GM20000 (cell line): ENCODE results near the gene UBTD1.
A peak's percentile ranks its signal among the peaks of the same experiment; 100 is the strongest.

Experiments used
- DNase-seq: peaks from one replicate; pipeline ENCODE4 v3.0.0; 2012; ENCODE audit warnings: low spot score
- TF ChIP-seq, protein P1 (sequence below): IDR thresholded peaks from 2 replicates; pipeline ENCODE4 v1.5.1; 2012; ENCODE audit warnings: mild to moderate bottlenecking, control low read depth; ENCODE audit errors: extremely low read depth, missing control alignments

The UBTD1 gene

DNA sequence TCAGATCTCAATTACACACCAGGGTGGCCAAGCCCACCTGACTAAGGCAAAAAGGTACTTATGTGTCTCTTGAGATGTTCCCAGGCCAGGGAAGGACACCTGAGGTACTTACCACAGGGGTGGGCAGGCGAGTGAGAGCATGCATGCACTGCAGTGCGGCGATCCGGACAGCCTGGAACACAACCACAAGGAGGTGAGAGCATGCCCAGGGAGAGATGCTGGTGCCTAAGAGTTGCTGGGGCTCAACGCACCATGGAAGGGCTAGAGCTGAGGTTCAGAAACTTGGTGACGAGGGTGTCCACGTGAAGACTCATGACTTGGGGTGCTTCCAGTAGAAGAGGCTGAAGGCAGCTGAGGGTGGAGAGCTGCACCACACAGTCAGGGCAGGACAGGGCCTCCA, 39.6 kb upstream of the UBTD1 start:
- no peak for DNase-seq
- TF ChIP-seq, protein P1, sequence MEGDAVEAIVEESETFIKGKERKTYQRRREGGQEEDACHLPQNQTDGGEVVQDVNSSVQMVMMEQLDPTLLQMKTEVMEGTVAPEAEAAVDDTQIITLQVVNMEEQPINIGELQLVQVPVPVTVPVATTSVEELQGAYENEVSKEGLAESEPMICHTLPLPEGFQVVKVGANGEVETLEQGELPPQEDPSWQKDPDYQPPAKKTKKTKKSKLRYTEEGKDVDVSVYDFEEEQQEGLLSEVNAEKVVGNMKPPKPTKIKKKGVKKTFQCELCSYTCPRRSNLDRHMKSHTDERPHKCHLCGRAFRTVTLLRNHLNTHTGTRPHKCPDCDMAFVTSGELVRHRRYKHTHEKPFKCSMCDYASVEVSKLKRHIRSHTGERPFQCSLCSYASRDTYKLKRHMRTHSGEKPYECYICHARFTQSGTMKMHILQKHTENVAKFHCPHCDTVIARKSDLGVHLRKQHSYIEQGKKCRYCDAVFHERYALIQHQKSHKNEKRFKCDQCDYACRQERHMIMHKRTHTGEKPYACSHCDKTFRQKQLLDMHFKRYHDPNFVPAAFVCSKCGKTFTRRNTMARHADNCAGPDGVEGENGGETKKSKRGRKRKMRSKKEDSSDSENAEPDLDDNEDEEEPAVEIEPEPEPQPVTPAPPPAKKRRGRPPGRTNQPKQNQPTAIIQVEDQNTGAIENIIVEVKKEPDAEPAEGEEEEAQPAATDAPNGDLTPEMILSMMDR = no peak

DNA sequence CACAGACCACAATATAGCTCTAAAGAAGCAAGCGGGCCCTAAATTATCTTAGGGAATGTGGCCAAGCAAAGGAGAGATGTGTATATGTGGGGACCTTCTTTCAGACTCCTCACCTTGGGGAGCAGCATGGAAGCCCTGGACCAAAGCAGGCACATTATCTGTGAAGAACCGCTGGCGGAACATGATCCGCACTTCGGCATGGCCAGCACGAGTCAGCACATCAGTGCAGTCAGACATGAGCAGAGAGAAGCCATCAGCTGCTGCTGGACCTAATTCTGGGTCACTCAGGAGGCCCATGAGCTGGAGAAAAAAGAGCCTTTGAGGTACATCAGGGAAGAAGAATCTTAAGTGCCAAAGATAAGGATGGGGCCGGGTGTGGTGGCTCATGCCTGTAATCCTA, 38.8 kb upstream of the UBTD1 start:
- no peak for DNase-seq
- TF ChIP-seq, protein P1 = no peak

DNA sequence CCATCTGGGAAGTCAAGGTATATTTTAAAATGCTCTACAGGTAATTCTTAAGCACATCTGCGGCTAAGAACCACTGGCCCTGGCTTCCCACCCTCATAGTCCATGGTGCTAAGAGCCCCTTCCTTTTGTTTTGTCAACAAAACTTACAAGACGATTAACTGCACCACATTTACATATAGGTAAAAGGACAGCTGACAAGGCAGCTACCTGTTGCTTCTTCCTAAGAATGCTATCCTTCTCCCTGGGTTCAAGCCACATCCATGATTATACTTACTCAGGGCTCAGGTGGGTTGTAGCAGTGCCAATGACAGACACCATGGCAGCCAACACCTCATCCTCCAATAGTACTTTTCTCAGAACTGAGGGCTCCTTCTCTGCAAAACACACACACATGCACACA, 36.4 kb upstream of the UBTD1 start:
- DNase-seq = no peak
- TF ChIP-seq, protein P1 = no peak

DNA sequence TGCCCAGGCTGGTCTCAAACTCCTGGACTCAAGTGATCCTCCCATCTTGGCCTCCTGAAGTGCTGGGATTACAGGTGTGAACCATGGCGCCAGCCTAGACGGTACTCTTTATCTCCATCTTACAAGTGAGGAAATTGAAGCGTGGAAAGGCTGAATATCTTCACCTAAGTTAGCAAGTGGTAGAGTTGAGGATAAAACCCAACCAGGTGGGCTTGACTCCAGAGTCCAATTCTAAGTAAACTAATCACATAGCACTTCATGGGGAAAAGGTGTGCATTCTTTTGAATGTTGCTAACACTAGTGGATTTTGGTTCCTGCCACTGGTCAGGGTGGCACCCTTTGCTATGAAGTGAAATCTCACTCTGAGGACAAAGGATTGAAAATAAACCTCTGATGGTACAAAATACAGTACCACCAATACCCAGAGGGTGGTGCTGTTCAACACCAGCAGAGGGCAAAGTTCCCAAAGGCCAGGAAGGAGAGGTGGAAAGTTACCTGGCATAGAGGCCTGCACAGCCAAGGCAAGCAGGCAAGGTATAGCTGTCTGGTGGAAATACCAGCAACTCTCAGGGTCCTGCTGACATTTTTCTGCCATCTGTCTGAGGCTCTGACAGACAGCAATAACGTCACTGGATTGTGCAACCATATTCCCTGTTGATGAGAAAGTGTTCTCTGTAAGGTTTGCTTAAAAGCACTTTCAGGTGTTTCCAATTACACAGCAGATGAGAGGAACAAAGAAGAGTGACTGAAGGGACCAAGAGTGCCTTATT, 35.2 kb upstream of the UBTD1 start:
- DNase-seq = peak; percentile 54

DNA sequence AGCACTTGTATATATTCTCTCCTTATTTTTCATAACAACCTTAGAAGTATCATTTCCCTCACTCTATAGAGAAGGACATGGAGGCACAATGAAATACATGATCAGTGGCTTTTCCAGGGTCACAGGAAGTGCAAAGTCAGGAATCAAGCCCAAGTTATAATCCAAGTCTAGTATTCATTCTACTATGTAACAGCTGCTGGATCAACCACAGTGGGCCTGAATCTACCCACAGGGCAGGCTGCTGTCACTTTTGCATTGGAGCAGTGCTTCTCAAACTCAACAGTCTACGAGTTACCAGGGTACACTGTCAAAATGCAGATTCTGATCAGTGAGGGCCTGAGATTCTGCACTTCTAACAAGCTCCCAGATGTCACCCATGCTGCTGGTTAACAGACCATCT, 34.5 kb upstream of the UBTD1 start:
- TF ChIP-seq, protein P1 = no peak

More for the DNA sequence above, 35.2 kb upstream of the UBTD1 start:
- TF ChIP-seq, protein P1 = peak; percentile 59

DNA sequence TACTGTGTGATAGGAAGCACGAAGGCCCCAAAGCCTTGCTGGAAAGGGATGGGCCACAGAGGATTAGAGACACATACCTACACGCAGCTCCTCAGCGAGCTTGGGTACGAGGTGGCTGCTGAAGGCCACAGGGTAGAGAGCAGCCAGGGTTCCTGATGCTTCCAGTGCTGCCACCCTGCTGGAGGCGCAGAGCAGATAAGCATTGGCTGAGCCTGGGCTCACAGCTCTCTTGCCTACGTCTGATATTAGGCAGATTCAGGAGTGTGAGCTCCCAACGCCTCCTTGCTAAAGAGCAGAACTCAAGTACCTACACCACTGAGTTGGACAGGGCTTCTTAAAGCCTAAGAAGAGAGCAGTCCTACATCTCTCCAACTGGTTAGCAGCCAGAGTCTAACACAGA, 32.7 kb upstream of the UBTD1 start:
- TF ChIP-seq, protein P1 = no peak
- DNase-seq = no peak

More for the DNA sequence above, 34.5 kb upstream of the UBTD1 start:
- no peak for DNase-seq

DNA sequence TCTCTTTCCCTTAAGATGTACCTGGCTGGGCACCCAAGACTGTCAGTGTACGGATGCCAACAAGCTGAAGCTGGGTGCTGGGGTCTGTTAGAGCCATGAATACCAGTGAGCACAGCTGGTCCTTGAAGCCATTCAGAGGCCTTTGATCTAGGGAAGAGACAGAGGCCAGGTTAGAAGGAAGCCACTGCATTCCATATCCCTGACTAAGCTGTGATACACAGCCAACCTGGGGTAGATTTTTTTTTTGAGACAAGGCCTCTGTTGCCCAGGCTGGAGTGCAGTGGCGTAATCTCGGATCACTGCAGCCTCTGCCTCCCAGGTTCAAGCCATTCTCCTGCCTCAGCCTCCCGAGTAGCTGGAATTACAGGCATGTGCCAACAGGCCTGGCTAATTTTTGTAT, 32.0 kb upstream of the UBTD1 start:
- DNase-seq = no peak
- TF ChIP-seq, protein P1 = no peak
